CD14-positive monocyte (primary cell): ENCODE data around the gene LPXN. TPM values are rescaled to one million over a fixed set of nuclear protein-coding genes. Genes with fewer than 3 reads are reported as not detected.

Source experiments
- DNase-seq, 3 donors: peaks; one replicate each; pipeline ENCODE4 v3.0.0-alpha.2; 2011 to 2022
- H2AFZ ChIP-seq: 2 replicates; pipeline ENCODE4 v1.6.0; 2012; ENCODE audit warnings: mild to moderate bottlenecking, low read depth, low read length, inconsistent platforms; ENCODE audit not compliant: insufficient read depth, poor library complexity, severe bottlenecking
- H3K27ac ChIP-seq, 2 donors: 1 replicate in 1 of 2; 2 replicates in 1 of 2; pipeline ENCODE4 v1.5.1; 2012 to 2013; ENCODE audit warnings: low read length in 2 of 2, control low read depth in 1 of 2, inconsistent platforms in 1 of 2, low read depth in 1 of 2, mild to moderate bottlenecking in 1 of 2
- H3K27me3 ChIP-seq, 2 donors: one replicate each; pipeline versions ENCODE4 v1.6.0 to v1.6.1; 2011 to 2013; ENCODE audit warnings: low read length in 2 of 2; ENCODE audit not compliant: control insufficient read depth in 2 of 2, insufficient read depth in 2 of 2
- H3K36me3 ChIP-seq, 2 donors: replicated peaks in 1 of 2; 1 replicate in 1 of 2; 2 replicates in 1 of 2; pipeline versions ENCODE4 v1.5.1 to v1.6.1; 2012 to 2013; ENCODE audit warnings: low read length in 2 of 2, control low read depth in 1 of 2, inconsistent platforms in 1 of 2, mild to moderate bottlenecking in 1 of 2; ENCODE audit not compliant: insufficient read depth in 2 of 2, control insufficient read depth in 1 of 2
- H3K4me1 ChIP-seq, 2 donors: 1 replicate in 1 of 2; 2 replicates in 1 of 2; pipeline versions ENCODE4 v1.5.1 to v1.6.1; 2012 to 2013; ENCODE audit warnings: low read length in 2 of 2, control low read depth in 1 of 2, inconsistent platforms in 1 of 2, mild to moderate bottlenecking in 1 of 2, moderate library complexity in 1 of 2; ENCODE audit not compliant: insufficient read depth in 2 of 2, control insufficient read depth in 1 of 2
- H3K4me2 ChIP-seq: replicated peaks from 2 replicates; pipeline ENCODE3; 2012; ENCODE audit warnings: low read length, moderate library complexity, mild to moderate bottlenecking; ENCODE audit not compliant: poor library complexity, severe bottlenecking; ENCODE audit errors: extremely low read depth
- H3K4me3 ChIP-seq, 3 experiments: fragments of 200-600 bp in 1 of 3; sonication (generic) in 1 of 3; replicated peaks in 1 of 3; 1 replicate in 2 of 3; 2 replicates in 1 of 3; pipeline ENCODE4 v1.5.1; 2011 to 2013; ENCODE audit warnings: low read length in 3 of 3, mild to moderate bottlenecking in 3 of 3, control low read depth in 2 of 3, low read depth in 2 of 3, inconsistent platforms in 1 of 3, moderate library complexity in 1 of 3
- H3K79me2 ChIP-seq: 2 replicates; pipeline ENCODE4 v1.6.0; 2012; ENCODE audit warnings: mild to moderate bottlenecking, control low read depth, inconsistent platforms, low read length, moderate library complexity; ENCODE audit not compliant: insufficient read depth
- H3K9ac ChIP-seq: 2 replicates; pipeline ENCODE4 v1.6.0; 2017; ENCODE audit warnings: low read length, mild to moderate bottlenecking; ENCODE audit not compliant: insufficient read depth, poor library complexity, severe bottlenecking
- H3K9me3 ChIP-seq, 2 donors: replicated peaks in 1 of 2; 1 replicate in 1 of 2; 2 replicates in 1 of 2; pipeline versions ENCODE4 v1.5.1 to v1.6.1; 2012 to 2013; ENCODE audit warnings: low read length in 2 of 2, control low read depth in 1 of 2; ENCODE audit not compliant: control insufficient read depth in 1 of 2, insufficient read depth in 1 of 2
- H4K20me1 ChIP-seq: 2 replicates; pipeline ENCODE4 v1.6.0; 2012; ENCODE audit warnings: mild to moderate bottlenecking, low read length, control low read depth, moderate library complexity; ENCODE audit not compliant: insufficient read depth
- H3K27ac Mint-ChIP-seq, 7 donors: one replicate each; pipeline ENCODE4 v1.8.0; 2020; ENCODE audit warnings: mild to moderate bottlenecking in 7 of 7, mixed read lengths in 7 of 7, moderate library complexity in 6 of 7, inconsistent platforms in 2 of 7
- H3K27me3 Mint-ChIP-seq, 3 donors: one replicate each; pipeline ENCODE4 v1.8.0; 2021 to 2022; ENCODE audit warnings: low read depth in 3 of 3, mild to moderate bottlenecking in 3 of 3, mixed read lengths in 3 of 3, moderate library complexity in 3 of 3, inconsistent platforms in 1 of 3
- H3K36me3 Mint-ChIP-seq, 2 donors: one replicate each; pipeline ENCODE4 v1.8.0; 2020; ENCODE audit warnings: mixed read lengths in 2 of 2, inconsistent platforms in 1 of 2, mild to moderate bottlenecking in 1 of 2
- H3K4me1 Mint-ChIP-seq: one replicate; pipeline ENCODE4 v1.8.0; 2020; ENCODE audit warnings: mild to moderate bottlenecking, mixed read lengths
- H3K4me3 Mint-ChIP-seq, 2 donors: one replicate each; pipeline ENCODE4 v1.8.0; 2020; ENCODE audit warnings: mild to moderate bottlenecking in 2 of 2, mixed read lengths in 2 of 2, moderate library complexity in 1 of 2
- H3K9me3 Mint-ChIP-seq, 7 donors: one replicate each; pipeline ENCODE4 v1.8.0; 2020 to 2022; ENCODE audit warnings: mixed read lengths in 7 of 7, mild to moderate bottlenecking in 6 of 7, moderate library complexity in 6 of 7, inconsistent platforms in 2 of 7
- WGBS: methylation state at CpG from one replicate; pipeline ENCODE4 v1.1.5; 2013; ENCODE audit warnings: missing lambda C conversion rate; ENCODE audit not compliant: insufficient coverage; 5-methylcytosine and 5-hydroxymethylcytosine counted together
- intact Hi-C, 2 donors: fragments of 100-400 bp; cut with micrococcal nuclease; formaldehyde crosslinking; loops; one replicate each; pipeline versions ENCODE4 v1.15.0 to v1.15.1; 2023
- polyA plus RNA-seq, 3 donors: library from polyadenylated mRNA; depleted of rRNA in 1 of 3; unstranded in 2 of 3; stranded (reverse) in 1 of 3; fragments of 300-500 nt in 2 of 3; fragments of >200 nt in 1 of 3; fragmentation: Illumina TruSeq in 2 of 3; gene quantifications; 1 replicate in 2 of 3; 2 replicates in 1 of 3; pipeline ENCODE4 v1.2.3, GENCODE V29; 2012 to 2021
- TF ChIP-seq, protein P1 (sequence below): fragments of 200-600 bp; IDR thresholded peaks from one replicate; pipeline ENCODE4 v1.8.0; 2022; ENCODE audit warnings: antibody characterized with exemption, mild to moderate bottlenecking

The LPXN gene
- polyA plus RNA-seq, 3 donors = 81.3 to 133 (median 101) TPM

DNA sequence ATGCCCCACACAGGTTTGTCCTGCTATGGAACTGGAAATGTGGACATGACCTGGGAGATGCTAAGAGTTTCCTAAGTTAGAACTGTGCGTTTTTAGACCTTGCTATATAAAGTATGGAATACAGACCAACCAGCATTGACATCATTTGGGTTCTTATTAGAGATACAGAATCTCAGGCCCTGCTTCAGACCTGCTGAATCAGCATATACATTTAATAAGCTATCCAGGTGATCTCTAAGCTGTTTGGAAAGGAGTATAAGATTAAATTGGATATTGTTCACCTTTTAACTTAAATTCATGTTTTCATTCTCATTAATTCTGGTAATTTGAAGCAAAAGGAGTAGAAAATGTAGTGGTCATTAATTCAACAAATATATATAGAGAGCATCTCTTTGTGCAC, 39.9 kb upstream of the LPXN start:
- intact Hi-C loops = loop anchor here in 1 of 2 donors (10.0 kb wide), 1 partner anchor 71 kb away; no protein-coding TSS in a partner anchor

DNA sequence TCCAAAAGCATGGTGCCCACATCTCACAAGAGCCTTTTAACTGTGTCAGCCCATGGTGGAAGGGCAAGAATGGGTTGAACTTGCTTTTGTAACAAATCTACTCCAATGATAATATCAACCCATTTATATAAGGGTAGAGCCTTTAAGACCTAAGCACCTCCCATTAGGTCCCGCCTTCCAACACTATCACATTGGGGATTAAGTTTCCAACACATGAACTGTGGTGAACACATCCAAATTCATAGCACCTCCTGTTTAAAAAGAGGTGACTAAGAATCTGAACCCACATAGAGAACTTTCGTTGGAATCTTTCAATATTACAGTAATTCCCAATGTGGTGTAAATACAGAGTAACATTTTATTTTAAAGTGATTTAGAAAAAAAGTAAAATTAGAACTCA, 37.6 kb upstream of the LPXN start:
- Histone ChIP-seq H3K4me2 (no peak overlapping the region), H3K4me1 (peaks cover 0 to 4% of the 10 kb centered on the region in 2 donors), H3K79me2 (peaks cover 27% of the 10 kb centered on the region), H2AFZ (no peak overlapping the region), H3K9me3 (no peaks in the 10 kb centered on the region), H3K9ac (no peak overlapping the region), H3K27ac (no peak overlapping the region), H3K36me3 (peaks cover 86% of the 10 kb centered on the region in 2 donors), H3K4me3 (no peak overlapping the region), H3K27me3 (no peaks in the 10 kb centered on the region), H4K20me1 (peaks cover 39% of the 10 kb centered on the region)
- intact Hi-C loops = loop anchor here in 1 of 2 donors (10.0 kb wide), 1 partner anchor 68 kb away; no protein-coding TSS in a partner anchor
- Mint-ChIP-seq H3K9me3 (peaks cover 0 to 3% (median 0%) of the 10 kb centered on the region in 7 donors), H3K4me1 (peaks cover 8% of the 10 kb centered on the region), H3K4me3 (no peak overlapping the region), H3K27ac (no peak overlapping the region), H3K27me3 (no peaks in the 10 kb centered on the region), H3K36me3 (peaks cover 78 to 83% of the 10 kb centered on the region in 2 donors)
- no peak for DNase-seq
- no CpG with 5 or more reads among the region's 2 CpGs for WGBS
- TF ChIP-seq, protein P1, sequence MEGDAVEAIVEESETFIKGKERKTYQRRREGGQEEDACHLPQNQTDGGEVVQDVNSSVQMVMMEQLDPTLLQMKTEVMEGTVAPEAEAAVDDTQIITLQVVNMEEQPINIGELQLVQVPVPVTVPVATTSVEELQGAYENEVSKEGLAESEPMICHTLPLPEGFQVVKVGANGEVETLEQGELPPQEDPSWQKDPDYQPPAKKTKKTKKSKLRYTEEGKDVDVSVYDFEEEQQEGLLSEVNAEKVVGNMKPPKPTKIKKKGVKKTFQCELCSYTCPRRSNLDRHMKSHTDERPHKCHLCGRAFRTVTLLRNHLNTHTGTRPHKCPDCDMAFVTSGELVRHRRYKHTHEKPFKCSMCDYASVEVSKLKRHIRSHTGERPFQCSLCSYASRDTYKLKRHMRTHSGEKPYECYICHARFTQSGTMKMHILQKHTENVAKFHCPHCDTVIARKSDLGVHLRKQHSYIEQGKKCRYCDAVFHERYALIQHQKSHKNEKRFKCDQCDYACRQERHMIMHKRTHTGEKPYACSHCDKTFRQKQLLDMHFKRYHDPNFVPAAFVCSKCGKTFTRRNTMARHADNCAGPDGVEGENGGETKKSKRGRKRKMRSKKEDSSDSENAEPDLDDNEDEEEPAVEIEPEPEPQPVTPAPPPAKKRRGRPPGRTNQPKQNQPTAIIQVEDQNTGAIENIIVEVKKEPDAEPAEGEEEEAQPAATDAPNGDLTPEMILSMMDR = no peak

More for the DNA sequence above, 39.9 kb upstream of the LPXN start:
- no peak overlapping the region for H2AFZ ChIP-seq
- TF ChIP-seq, protein P1 = no peak
- H3K4me3 ChIP-seq = no peak overlapping the region
- DNase-seq = no peak
- peaks cover 0 to 3% (median 0%) of the 10 kb centered on the region in 7 donors for H3K9me3 Mint-ChIP-seq
- H3K4me1 ChIP-seq = no peaks in the 10 kb centered on the region
- no peak overlapping the region for H3K27ac ChIP-seq
- no peak overlapping the region for H3K9ac ChIP-seq
- H3K36me3 ChIP-seq = peaks cover 100% of the 10 kb centered on the region in 2 donors
- WGBS = no CpG with 5 or more reads among the region's 1 CpG
- H3K27me3 ChIP-seq = no peaks in the 10 kb centered on the region
- H3K79me2 ChIP-seq = peaks cover 6% of the 10 kb centered on the region
- H3K4me3 Mint-ChIP-seq = no peak overlapping the region
- peaks cover 89 to 92% of the 10 kb centered on the region in 2 donors for H3K36me3 Mint-ChIP-seq
- H3K4me1 Mint-ChIP-seq = no peaks in the 10 kb centered on the region
- H3K9me3 ChIP-seq = no peaks in the 10 kb centered on the region
- H3K27me3 Mint-ChIP-seq = no peaks in the 10 kb centered on the region
- H3K27ac Mint-ChIP-seq = no peak overlapping the region
- peaks cover 20% of the 10 kb centered on the region for H4K20me1 ChIP-seq
- no peak overlapping the region for H3K4me2 ChIP-seq
